PFSK-1 (cell line): Measurements from ENCODE around the gene EFHD1.

Experiments used
- FOXP2 ChIP-seq: optimal IDR thresholded peaks from 2 replicates; pipeline ENCODE3; 2011; ENCODE audit warnings: borderline replicate concordance, control low read depth, inconsistent platforms; ENCODE audit not compliant: insufficient read depth; ENCODE audit errors: extremely low read length, extremely low read depth
- POLR2AphosphoS5 ChIP-seq: IDR thresholded peaks from 2 replicates; pipeline ENCODE4 v1.6.1; 2012; ENCODE audit warnings: low read depth, mild to moderate bottlenecking, control low read depth, low read length, moderate library complexity
- REST ChIP-seq, 2 experiments: IDR thresholded peaks; 2 replicates each; pipeline versions ENCODE4 v1.6.1 to v1.8.0; 2011 to 2012; ENCODE audit warnings: low read depth in 2 of 2, low read length in 2 of 2, control low read depth in 1 of 2, inconsistent platforms in 1 of 2, mild to moderate bottlenecking in 1 of 2, moderate library complexity in 1 of 2; ENCODE audit not compliant: insufficient read depth in 1 of 2
- SIN3A ChIP-seq: IDR thresholded peaks from 2 replicates; pipeline ENCODE4 v1.6.1; 2012; ENCODE audit warnings: mild to moderate bottlenecking, low read length, moderate library complexity, borderline replicate concordance; ENCODE audit not compliant: insufficient read depth
- TAF1 ChIP-seq: IDR thresholded peaks from 2 replicates; pipeline ENCODE4 v1.6.1; 2012; ENCODE audit warnings: low read length, control low read depth, borderline replicate concordance; ENCODE audit not compliant: insufficient read depth

GRCh38 chr2:232632229-232632903 is 1.0 kb upstream of the EFHD1 start:
- no peak for TF ChIP-seq POLR2AphosphoS5
- TF ChIP-seq TAF1, result no peak
- no peak for TF ChIP-seq SIN3A
- no peak for TF ChIP-seq REST (IDR thresholded peaks at IDR 0.05; ENCODE audit: insufficient read depth in 1 of 2, low read depth in 2 of 2, low read length in 2 of 2)
- TF ChIP-seq FOXP2, result no peak
